ENCODE data around the gene SLC6A17. TPM values are rescaled to one million over a fixed set of nuclear protein-coding genes. Genes with fewer than 3 reads are reported as not detected.

The SLC6A17 gene
- total RNA-seq (under 0.01 TPM), polyA plus RNA-seq (0.30 TPM)
- long read RNA-seq, donor 1 = 0 reads
- long read RNA-seq, donor 2 = 0 reads
- long read RNA-seq, donor 3 = 0 reads
- long read RNA-seq, donor 4 = 0 reads
- long read RNA-seq, donor 5 = 0 reads
- long read RNA-seq, donor 6 = 0 reads
- long read RNA-seq, donor 7 = 0 reads
- long read RNA-seq, donor 8 = 0 reads
- long read RNA-seq, donor 9 = 0 reads
- long read RNA-seq, donor 10 = 0 reads

- DNase-seq (ENCODE audit: low read depth in 6 of 9, low spot score in 9 of 9) = no peak
- Histone ChIP-seq H3K4me3 (ENCODE audit: low read length in 2 of 2) (no peak within 1 kb of the TSS), H3K27me3 (ENCODE audit: control insufficient read depth in 2 of 2, insufficient read depth in 1 of 2, low read length in 1 of 2) (peaks cover 30 to 81% of the 10 kb centered on the region in 2 donors), H3K9me3 (ENCODE audit: control insufficient read depth in 2 of 2, insufficient read depth in 1 of 2, low read length in 1 of 2) (no peaks in the 10 kb centered on the region), H3K27ac (ENCODE audit: low read depth in 1 of 2, low read length in 1 of 2) (no peak within 1 kb of the TSS), H3K36me3 (ENCODE audit: control insufficient read depth in 2 of 2, insufficient read depth in 2 of 2, low read length in 1 of 2) (no peaks in the 10 kb centered on the region), H3K4me1 (ENCODE audit: control insufficient read depth in 2 of 2, insufficient read depth in 2 of 2, low read length in 2 of 2) (no peaks in the 10 kb centered on the region)
- WGBS = 4% methylated on average over 104 of the region's 104 CpGs
Observed at GRCh38 chr1:110150330-110151174, at the start of gene SLC6A17. Gene SLC6A17 (plus strand): TSS chr1:110150494. CDS start chr1:110166930, 16,436 bp downstream.

GRCh38 chr1:110102081-110102480, 48.2 kb upstream of the SLC6A17 start:
- 73% methylated on average over 7 of the region's 7 CpGs for WGBS
- peaks cover 0 to 18% of the 10 kb centered on the region in 2 donors for H3K27me3 ChIP-seq (ENCODE audit: control insufficient read depth in 2 of 2, insufficient read depth in 1 of 2, low read length in 1 of 2)

DNA sequence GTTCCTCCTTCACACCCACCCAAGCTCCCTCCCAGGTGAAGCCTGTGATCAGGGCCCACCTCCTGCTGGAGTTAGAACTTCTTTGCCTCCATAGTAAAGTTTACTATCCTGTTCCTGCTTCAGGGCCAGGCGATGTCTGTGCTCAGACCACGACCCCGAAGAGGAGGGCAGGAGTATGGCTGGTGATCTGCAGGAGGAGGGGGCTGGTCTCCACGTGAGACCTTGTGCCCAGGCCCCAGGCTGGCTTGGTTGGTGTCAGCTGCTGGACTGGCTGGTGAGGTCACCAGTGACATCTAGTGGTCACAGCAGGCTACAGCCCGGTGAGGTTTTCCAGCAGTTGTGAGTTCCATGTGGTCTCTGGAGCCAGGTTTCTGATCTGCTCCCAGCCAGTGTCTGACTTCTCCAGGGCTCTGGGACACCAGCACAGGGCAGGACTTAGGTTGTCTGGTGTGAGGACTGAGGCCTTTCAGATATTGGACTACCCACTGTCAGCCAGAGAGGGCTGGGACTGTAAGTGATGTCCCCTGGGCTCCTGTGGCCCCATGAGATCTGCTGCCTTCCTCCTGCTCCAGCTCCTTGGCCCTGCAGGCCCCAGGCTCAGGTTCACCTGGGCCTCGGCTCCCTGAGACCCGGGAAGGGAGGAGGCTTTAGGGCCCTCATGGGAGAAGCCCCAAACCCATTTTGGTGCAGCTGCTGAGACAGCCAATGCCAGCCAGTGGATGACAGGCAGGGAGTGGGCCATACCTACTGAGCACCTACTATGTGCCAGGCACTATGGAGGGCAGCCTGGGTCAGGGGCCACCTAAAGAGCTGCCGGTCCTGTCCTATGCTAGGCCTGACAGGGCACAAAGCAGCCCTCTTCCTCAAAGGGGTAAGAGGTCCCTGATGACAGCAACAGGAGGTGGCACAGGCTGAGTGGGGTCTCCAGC, 44.0 kb upstream of the SLC6A17 start:
- peak in 7 of 9 donors; percentile 12 to 51 (median 20) for DNase-seq (ENCODE audit: low read depth in 6 of 9, low spot score in 9 of 9)
- H3K4me3 ChIP-seq (ENCODE audit: low read length in 2 of 2) = no peak overlapping the region
- H3K27ac ChIP-seq (ENCODE audit: low read depth in 1 of 2, low read length in 1 of 2) = no peak overlapping the region
- H3K9me3 ChIP-seq (ENCODE audit: control insufficient read depth in 2 of 2, insufficient read depth in 1 of 2, low read length in 1 of 2) = no peaks in the 10 kb centered on the region
- no peaks in the 10 kb centered on the region for H3K4me1 ChIP-seq (ENCODE audit: control insufficient read depth in 2 of 2, insufficient read depth in 2 of 2, low read length in 2 of 2)
- no peaks in the 10 kb centered on the region for H3K36me3 ChIP-seq (ENCODE audit: control insufficient read depth in 2 of 2, insufficient read depth in 2 of 2, low read length in 1 of 2)
- 33% methylated on average over 8 of the region's 8 CpGs for WGBS
- H3K27me3 ChIP-seq (ENCODE audit: control insufficient read depth in 2 of 2, insufficient read depth in 1 of 2, low read length in 1 of 2) = peaks cover 0 to 25% of the 10 kb centered on the region in 2 donors

More at GRCh38 chr1:110102081-110102480, 48.2 kb upstream of the SLC6A17 start:
- DNase-seq (ENCODE audit: low read depth in 6 of 9, low spot score in 9 of 9) = no peak
- H3K4me1 ChIP-seq (ENCODE audit: control insufficient read depth in 2 of 2, insufficient read depth in 2 of 2, low read length in 2 of 2) = no peaks in the 10 kb centered on the region
- H3K9me3 ChIP-seq (ENCODE audit: control insufficient read depth in 2 of 2, insufficient read depth in 1 of 2, low read length in 1 of 2) = no peaks in the 10 kb centered on the region
- no peak overlapping the region for H3K27ac ChIP-seq (ENCODE audit: low read depth in 1 of 2, low read length in 1 of 2)
- H3K36me3 ChIP-seq (ENCODE audit: control insufficient read depth in 2 of 2, insufficient read depth in 2 of 2, low read length in 1 of 2) = no peaks in the 10 kb centered on the region
- H3K4me3 ChIP-seq (ENCODE audit: low read length in 2 of 2) = no peak overlapping the region

DNA sequence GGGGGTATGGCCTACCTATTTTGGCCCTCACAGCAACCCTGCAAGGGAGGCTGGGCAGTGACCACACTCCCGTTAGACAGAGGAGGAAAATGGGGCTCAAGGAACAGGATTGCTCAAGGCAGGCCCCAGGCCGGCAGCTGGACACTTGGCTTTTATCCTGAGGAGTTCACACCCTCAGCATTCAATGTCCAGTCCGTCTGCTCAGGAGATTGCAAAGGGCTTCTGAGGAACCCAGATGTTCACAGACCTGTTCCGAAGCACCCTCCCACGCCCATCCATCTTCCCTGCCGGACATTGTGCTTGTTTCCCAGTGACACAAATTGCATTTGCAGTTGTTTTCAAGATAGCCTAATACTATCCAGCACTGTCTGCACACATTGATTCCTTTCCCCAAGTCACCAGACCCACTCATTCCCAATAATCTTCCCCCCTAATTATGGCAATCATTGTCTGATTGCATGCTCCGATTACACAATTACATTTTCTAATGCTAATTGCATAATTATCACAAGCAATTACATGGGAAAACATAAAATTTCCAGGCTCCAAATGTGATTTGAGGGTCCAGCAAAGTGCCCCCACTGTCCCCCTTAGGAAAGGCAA, 42.3 kb upstream of the SLC6A17 start:
- Histone ChIP-seq H3K4me3 (ENCODE audit: low read length in 2 of 2) (no peak overlapping the region), H3K27ac (ENCODE audit: low read depth in 1 of 2, low read length in 1 of 2) (no peak overlapping the region), H3K4me1 (ENCODE audit: control insufficient read depth in 2 of 2, insufficient read depth in 2 of 2, low read length in 2 of 2) (no peaks in the 10 kb centered on the region), H3K9me3 (ENCODE audit: control insufficient read depth in 2 of 2, insufficient read depth in 1 of 2, low read length in 1 of 2) (no peaks in the 10 kb centered on the region), H3K27me3 (ENCODE audit: control insufficient read depth in 2 of 2, insufficient read depth in 1 of 2, low read length in 1 of 2) (peaks cover 0 to 31% of the 10 kb centered on the region in 2 donors), H3K36me3 (ENCODE audit: control insufficient read depth in 2 of 2, insufficient read depth in 2 of 2, low read length in 1 of 2) (no peaks in the 10 kb centered on the region)
- 88% methylated on average over 7 of the region's 7 CpGs for WGBS
- no peak for DNase-seq (ENCODE audit: low read depth in 6 of 9, low spot score in 9 of 9)

- 89% methylated on average over 4 of the region's 4 CpGs for WGBS
- Histone ChIP-seq H3K27me3 (ENCODE audit: control insufficient read depth in 2 of 2, insufficient read depth in 1 of 2, low read length in 1 of 2) (peaks cover 0 to 55% of the 10 kb centered on the region in 2 donors), H3K27ac (ENCODE audit: low read depth in 1 of 2, low read length in 1 of 2) (no peak overlapping the region), H3K36me3 (ENCODE audit: control insufficient read depth in 2 of 2, insufficient read depth in 2 of 2, low read length in 1 of 2) (no peaks in the 10 kb centered on the region), H3K9me3 (ENCODE audit: control insufficient read depth in 2 of 2, insufficient read depth in 1 of 2, low read length in 1 of 2) (no peaks in the 10 kb centered on the region), H3K4me3 (ENCODE audit: low read length in 2 of 2) (no peak overlapping the region), H3K4me1 (ENCODE audit: control insufficient read depth in 2 of 2, insufficient read depth in 2 of 2, low read length in 2 of 2) (no peaks in the 10 kb centered on the region)
- DNase-seq (ENCODE audit: low read depth in 6 of 9, low spot score in 9 of 9) = no peak
Observed at GRCh38 chr1:110111081-110111480, 39.2 kb upstream of the SLC6A17 start.

GRCh38 chr1:110112143-110112542, 38.2 kb upstream of the SLC6A17 start, which contains the start of gene UBL4B:
Gene UBL4B (plus strand): TSS chr1:110112443. CDS start chr1:110112535, 92 bp downstream.
- no peaks in the 10 kb centered on the region for H3K9me3 ChIP-seq (ENCODE audit: control insufficient read depth in 2 of 2, insufficient read depth in 1 of 2, low read length in 1 of 2)
- WGBS = 85% methylated on average over 5 of the region's 5 CpGs
- H3K27me3 ChIP-seq (ENCODE audit: control insufficient read depth in 2 of 2, insufficient read depth in 1 of 2, low read length in 1 of 2) = peaks cover 0 to 63% of the 10 kb centered on the region in 2 donors
- DNase-seq (ENCODE audit: low read depth in 6 of 9, low spot score in 9 of 9) = no peak
- H3K4me1 ChIP-seq (ENCODE audit: control insufficient read depth in 2 of 2, insufficient read depth in 2 of 2, low read length in 2 of 2) = no peaks in the 10 kb centered on the region
- H3K27ac ChIP-seq (ENCODE audit: low read depth in 1 of 2, low read length in 1 of 2) = peak within 1 kb of the TSS in 1 of 2 donors; percentile 10
- H3K36me3 ChIP-seq (ENCODE audit: control insufficient read depth in 2 of 2, insufficient read depth in 2 of 2, low read length in 1 of 2) = no peaks in the 10 kb centered on the region
- no peak within 1 kb of the TSS for H3K4me3 ChIP-seq (ENCODE audit: low read length in 2 of 2)

DNA sequence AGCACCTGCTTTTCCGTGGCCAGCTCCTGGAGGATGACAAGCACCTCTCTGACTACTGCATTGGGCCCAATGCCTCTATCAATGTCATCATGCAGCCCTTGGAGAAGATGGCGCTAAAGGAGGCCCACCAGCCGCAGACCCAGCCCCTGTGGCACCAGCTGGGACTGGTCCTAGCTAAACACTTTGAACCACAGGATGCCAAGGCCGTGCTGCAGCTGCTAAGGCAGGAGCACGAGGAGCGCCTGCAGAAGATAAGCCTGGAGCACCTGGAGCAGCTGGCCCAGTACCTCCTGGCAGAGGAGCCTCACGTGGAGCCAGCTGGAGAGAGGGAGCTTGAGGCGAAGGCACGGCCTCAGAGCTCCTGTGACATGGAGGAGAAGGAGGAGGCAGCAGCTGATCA, 37.6 kb upstream of the SLC6A17 start:
- Histone ChIP-seq H3K4me1 (ENCODE audit: control insufficient read depth in 2 of 2, insufficient read depth in 2 of 2, low read length in 2 of 2) (no peaks in the 10 kb centered on the region), H3K9me3 (ENCODE audit: control insufficient read depth in 2 of 2, insufficient read depth in 1 of 2, low read length in 1 of 2) (no peaks in the 10 kb centered on the region), H3K27ac (ENCODE audit: low read depth in 1 of 2, low read length in 1 of 2) (peak overlapping the region in 1 of 2 donors; percentile 10), H3K4me3 (ENCODE audit: low read length in 2 of 2) (no peak overlapping the region), H3K36me3 (ENCODE audit: control insufficient read depth in 2 of 2, insufficient read depth in 2 of 2, low read length in 1 of 2) (no peaks in the 10 kb centered on the region), H3K27me3 (ENCODE audit: control insufficient read depth in 2 of 2, insufficient read depth in 1 of 2, low read length in 1 of 2) (peaks cover 0 to 63% of the 10 kb centered on the region in 2 donors)
- no peak for DNase-seq (ENCODE audit: low read depth in 6 of 9, low spot score in 9 of 9)
- 85% methylated on average over 9 of the region's 9 CpGs for WGBS

- Histone ChIP-seq H3K9me3 (ENCODE audit: control insufficient read depth in 2 of 2, insufficient read depth in 1 of 2, low read length in 1 of 2) (no peaks in the 10 kb centered on the region), H3K27me3 (ENCODE audit: control insufficient read depth in 2 of 2, insufficient read depth in 1 of 2, low read length in 1 of 2) (peaks cover 0 to 63% of the 10 kb centered on the region in 2 donors), H3K27ac (ENCODE audit: low read depth in 1 of 2, low read length in 1 of 2) (no peak overlapping the region), H3K4me3 (ENCODE audit: low read length in 2 of 2) (no peak overlapping the region), H3K4me1 (ENCODE audit: control insufficient read depth in 2 of 2, insufficient read depth in 2 of 2, low read length in 2 of 2) (no peaks in the 10 kb centered on the region), H3K36me3 (ENCODE audit: control insufficient read depth in 2 of 2, insufficient read depth in 2 of 2, low read length in 1 of 2) (no peaks in the 10 kb centered on the region)
- DNase-seq (ENCODE audit: low read depth in 6 of 9, low spot score in 9 of 9) = no peak
- 74% methylated on average over 5 of the region's 5 CpGs for WGBS
Observed at GRCh38 chr1:110113551-110113950, 36.7 kb upstream of the SLC6A17 start.

Measured in thymus (tissue), 14 donors.